TTC549 (cell line): ENCODE data around the gene NDST1.

Experiments used
- FAIRE-seq: peaks from 2 replicates; lab custom pipeline; 2012; peaks lifted over from hg19 to GRCh38; lab: Jason Lieb, UNC

The NDST1 gene

GRCh38 chr5:150588596-150588890 lies 80.6 kb downstream of the NDST1 start:
- no peak for FAIRE-seq

GRCh38 chr5:150589862-150590601 lies 82.1 kb downstream of the NDST1 start:
- FAIRE-seq: no peak

- no peak for FAIRE-seq
Measured at GRCh38 chr5:150590979-150591695, 83.2 kb downstream of the NDST1 start.

GRCh38 chr5:150593593-150593992 lies 85.7 kb downstream of the NDST1 start:
- no peak for FAIRE-seq

GRCh38 chr5:150593996-150594395 lies 86.1 kb downstream of the NDST1 start:
- no peak for FAIRE-seq

DNA sequence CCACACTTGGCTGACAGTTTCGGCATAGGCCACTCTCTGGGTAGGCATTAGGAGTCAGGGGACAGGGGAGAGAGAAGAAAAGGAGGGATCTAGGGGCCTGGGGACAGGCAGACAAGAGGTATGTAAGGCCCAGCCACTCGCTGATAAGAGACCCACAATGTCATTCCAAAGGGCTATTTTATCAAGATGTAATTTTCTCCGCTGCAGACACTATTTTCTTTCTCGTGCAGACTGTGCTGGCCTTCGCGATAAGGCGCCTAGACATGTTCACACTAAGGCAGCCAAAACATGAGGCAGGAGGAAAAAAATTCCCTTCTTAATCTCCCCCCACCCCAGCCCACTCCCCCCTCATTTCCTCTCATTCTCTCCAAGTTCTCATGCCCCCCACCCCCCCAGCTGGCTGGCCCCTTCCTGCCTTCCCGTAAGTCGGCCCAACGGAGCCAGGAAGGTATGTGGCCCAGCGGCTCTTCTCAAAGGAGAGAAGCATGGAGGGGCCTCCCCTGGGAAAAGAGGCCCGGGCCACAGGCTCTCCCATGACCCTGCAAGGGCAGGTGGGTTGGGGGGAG lies 87.6 kb downstream of the NDST1 start:
- FAIRE-seq: no peak

DNA sequence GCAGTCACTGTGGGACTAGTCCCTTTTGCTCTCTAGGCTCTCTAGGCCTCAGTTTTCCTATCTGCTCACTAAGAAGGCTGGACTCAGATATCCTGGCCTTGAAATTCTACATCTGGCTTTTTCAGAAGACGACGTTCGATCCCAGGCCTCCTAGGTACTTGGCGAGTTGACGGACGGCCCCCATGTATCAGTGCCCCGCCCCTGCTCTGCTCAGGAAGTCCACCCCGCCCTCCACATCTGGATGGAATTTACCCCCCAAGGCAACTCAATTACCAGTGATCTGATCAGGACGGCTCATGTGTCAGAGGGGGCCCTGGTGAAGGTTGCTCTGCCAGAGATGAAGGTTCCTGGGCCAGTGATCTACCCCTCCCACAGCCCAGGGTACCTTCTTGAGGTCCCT lies 88.4 kb downstream of the NDST1 start:
- no peak for FAIRE-seq

GRCh38 chr5:150596826-150597225 lies 88.9 kb downstream of the NDST1 start:
- FAIRE-seq: no peak

- no peak for FAIRE-seq
Measured at GRCh38 chr5:150598006-150598405, 90.1 kb downstream of the NDST1 start.

- no peak for FAIRE-seq
Measured at GRCh38 chr5:150598821-150599273, 90.9 kb downstream of the NDST1 start.

- no peak for FAIRE-seq
Measured at GRCh38 chr5:150599281-150599680, 91.3 kb downstream of the NDST1 start.

DNA sequence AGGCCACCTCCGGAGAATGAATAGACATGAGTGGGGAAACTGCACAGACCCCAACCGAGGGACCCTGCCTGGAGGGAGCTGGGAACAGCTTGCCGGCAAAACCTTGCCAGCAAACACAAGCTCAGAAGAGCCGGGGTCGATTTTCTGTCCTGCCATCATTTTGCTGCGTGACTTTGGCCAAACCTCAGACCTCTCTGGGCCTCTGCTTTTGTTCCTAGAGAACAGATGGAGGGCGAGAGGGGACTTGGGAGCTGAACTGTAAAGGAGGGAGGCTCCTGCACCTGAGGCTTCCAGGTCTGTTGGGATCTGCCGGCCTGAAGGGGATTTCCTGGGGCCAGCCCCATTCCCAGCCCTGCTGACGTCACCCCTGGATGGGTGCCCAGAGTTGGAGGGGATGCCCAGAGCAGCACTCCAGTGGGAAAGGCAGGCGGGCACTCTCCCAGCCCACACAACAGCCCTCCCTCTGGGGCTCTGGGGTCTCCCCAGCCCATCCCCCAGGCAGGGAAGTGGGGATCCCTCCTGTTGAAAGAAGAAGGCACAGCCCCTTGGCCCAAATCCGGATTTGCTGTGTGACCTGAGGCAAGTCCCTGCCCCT lies 92.1 kb downstream of the NDST1 start:
- no peak for FAIRE-seq

- FAIRE-seq: no peak
Measured at GRCh38 chr5:150600616-150601490, 92.9 kb downstream of the NDST1 start.

- no peak for FAIRE-seq
Measured at GRCh38 chr5:150601491-150602345, 93.8 kb downstream of the NDST1 start.

GRCh38 chr5:150603052-150603451 lies 95.1 kb downstream of the NDST1 start:
- no peak for FAIRE-seq

DNA sequence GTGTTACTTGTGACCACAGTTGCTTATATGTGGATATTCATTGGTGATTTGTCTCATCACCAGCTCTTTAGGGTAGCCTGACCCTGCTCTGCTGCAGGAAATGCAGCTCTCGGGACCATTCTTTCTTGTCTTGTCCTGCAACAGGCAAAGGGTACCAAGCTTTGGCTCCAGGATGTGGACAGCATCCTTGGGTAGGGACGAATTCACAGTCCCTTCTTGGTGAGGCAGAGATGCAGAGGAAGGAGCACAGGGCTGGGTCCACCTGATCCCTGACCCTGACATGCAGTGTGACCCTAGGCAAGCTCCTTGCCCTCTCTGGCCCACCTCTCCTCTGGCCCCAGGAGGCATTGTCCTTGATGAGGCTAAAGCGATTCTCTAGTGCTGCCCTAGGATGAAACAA lies 95.6 kb downstream of the NDST1 start:
- no peak for FAIRE-seq

DNA sequence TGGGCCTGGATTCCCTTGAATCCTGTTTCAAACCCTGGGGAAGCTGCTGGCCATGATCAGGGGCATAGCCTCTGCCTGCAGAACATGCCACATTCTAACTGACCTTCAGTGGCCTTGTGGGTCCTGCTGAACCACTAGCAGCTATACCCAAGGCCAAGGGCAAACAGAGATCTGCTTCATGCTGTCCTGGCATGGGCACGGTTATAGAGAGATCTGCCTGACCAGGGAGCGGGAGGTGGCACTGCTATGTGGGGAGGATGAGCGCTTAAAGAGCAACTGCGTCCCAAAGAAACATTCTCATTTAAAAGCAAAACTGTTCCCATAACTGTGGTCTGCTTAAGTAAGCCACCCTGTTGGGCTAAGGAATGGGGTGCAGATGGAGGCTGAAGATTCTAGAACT lies 96.1 kb downstream of the NDST1 start:
- FAIRE-seq: no peak

GRCh38 chr5:150604894-150605440 lies 97.0 kb downstream of the NDST1 start:
- FAIRE-seq: no peak

DNA sequence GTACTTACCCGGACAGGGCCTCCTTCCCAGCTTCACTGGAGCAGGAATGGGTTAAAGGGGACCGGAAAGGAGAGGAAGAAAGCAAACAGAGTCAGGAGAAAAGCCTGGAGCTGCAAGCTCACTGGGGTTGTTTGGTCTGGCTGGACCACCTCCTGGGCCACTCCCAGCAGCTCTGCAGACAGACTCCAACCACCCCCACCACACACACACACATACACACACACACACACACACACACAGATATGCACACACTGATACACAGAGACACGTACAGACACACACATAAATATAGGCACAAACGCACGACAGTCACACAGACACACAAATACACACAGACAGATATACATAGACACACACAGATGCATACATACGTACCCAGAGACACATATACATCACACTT lies 97.6 kb downstream of the NDST1 start:
- FAIRE-seq: no peak

DNA sequence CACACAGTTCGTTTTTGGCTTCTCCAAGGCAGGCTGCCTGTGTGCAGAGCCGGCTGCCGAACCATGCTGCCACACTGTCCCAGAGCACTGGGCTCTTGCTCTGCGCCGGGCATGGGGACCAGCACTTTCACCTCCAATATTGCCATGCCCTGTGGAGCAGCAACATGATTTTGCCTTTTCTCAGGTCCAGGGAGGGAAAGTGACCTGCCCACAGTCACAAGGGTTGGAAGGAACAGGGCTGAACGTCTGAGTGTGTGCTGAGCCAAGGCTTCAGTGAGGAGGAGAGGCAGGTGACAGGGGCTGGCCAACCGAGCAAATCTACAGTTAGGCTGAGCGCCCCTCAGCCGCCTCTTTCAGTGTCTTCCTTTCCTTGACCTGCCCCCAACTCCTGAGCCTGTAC lies 98.5 kb downstream of the NDST1 start:
- FAIRE-seq: no peak

- FAIRE-seq: no peak
Measured at GRCh38 chr5:150607105-150607504, 99.2 kb downstream of the NDST1 start.
